ENCODE data around the gene LARP4B. TPM values are rescaled to one million over a fixed set of nuclear protein-coding genes. Genes with fewer than 3 reads are reported as not detected.

LARP4B gene
- total RNA-seq, 1 experiment from 2014 or later: 122 TPM

GRCh38 chr10:974785-975074 lies 43.2 kb upstream of the LARP4B start (continued):
- TF ChIP-seq, protein P1, sequence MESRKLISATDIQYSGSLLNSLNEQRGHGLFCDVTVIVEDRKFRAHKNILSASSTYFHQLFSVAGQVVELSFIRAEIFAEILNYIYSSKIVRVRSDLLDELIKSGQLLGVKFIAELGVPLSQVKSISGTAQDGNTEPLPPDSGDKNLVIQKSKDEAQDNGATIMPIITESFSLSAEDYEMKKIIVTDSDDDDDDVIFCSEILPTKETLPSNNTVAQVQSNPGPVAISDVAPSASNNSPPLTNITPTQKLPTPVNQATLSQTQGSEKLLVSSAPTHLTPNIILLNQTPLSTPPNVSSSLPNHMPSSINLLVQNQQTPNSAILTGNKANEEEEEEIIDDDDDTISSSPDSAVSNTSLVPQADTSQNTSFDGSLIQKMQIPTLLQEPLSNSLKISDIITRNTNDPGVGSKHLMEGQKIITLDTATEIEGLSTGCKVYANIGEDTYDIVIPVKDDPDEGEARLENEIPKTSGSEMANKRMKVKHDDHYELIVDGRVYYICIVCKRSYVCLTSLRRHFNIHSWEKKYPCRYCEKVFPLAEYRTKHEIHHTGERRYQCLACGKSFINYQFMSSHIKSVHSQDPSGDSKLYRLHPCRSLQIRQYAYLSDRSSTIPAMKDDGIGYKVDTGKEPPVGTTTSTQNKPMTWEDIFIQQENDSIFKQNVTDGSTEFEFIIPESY (IDR thresholded peaks at IDR 0.05; ENCODE audit: extremely low read depth, insufficient replicate concordance, low read length): no peak
- no peak for TF ChIP-seq SIN3A (IDR thresholded peaks at IDR 0.05; ENCODE audit: low read depth)
- TF ChIP-seq SP1 (IDR thresholded peaks at IDR 0.05; ENCODE audit: low read depth): no peak
- TF ChIP-seq EGR1 (IDR thresholded peaks at IDR 0.05; ENCODE audit: low read depth): no peak
- TF ChIP-seq POLR2AphosphoS5 (IDR thresholded peaks at IDR 0.05; ENCODE audit: low read depth, low read length): no peak
- TF ChIP-seq ZFX (IDR thresholded peaks at IDR 0.05): no peak
- no peak for TF ChIP-seq EZH2phosphoT487 (IDR thresholded peaks at IDR 0.05; ENCODE audit: borderline replicate concordance)

DNA sequence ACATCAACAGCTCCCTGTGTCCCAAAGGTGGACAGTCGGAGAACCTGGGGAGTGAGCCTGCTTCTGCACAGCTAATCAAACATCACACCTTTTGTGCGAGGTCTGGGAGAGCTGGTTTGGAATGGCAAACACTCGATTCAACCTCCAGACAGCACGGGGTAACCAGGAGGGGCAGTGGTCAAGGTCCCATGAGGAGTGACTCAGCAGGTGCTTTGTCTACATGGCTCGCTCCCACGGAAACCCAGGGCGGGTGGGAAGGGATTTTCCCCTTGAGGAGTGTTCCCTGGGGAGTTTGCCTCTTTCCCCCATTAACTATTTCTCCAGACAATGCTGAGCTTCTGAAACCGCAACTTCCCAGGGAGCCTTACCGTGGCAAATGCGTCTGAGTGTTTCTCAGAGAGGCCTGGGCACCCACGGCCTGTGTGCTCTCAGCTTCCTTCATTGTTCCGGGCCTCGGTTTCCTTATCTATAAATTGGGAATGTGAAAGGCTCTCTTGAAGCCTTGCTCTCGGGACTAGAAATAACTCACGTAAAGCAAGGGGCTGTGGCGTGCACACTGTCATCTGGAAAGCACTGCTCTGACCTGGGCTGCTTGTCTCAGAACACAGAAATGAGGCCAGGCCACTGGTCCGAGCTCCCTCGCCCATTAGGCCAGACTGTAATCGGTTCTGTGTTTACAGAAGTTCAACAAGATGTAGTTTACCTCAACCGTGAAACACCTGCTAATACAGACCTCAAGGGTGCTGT lies 42.7 kb upstream of the LARP4B start:
- no peak overlapping the region for H2AFZ ChIP-seq (ENCODE audit: low read depth, low read length, poor library complexity, severe bottlenecking)
- ATAC-seq: no peak

More for the DNA sequence above, 42.7 kb upstream of the LARP4B start:
- CTCF ChIA-PET: no interaction called here
- RAD21 ChIA-PET (ENCODE audit: low non-redundant PET in 1 of 2, low total read pairs in 2 of 2, uncharacterized antibody in 2 of 2, unreplicated experiment in 2 of 2): no interaction called here
- intact Hi-C loops (cut with micrococcal nuclease): no loop called here
- H3K9me3 ChIP-seq (ENCODE audit: control insufficient read depth in 1 of 2, insufficient read depth in 1 of 2, low read depth in 1 of 2, low read length in 2 of 2): peaks cover 6 to 7% of the 10 kb centered on the region in 2 experiments; a peak in 2 of 4 replicates
- no peaks in the 10 kb centered on the region for H4K20me1 ChIP-seq (ENCODE audit: insufficient read depth)
- H3K9ac ChIP-seq (ENCODE audit: low read length): no peak overlapping the region
- H3K9me2 ChIP-seq (ENCODE audit: insufficient read depth): no peaks in the 10 kb centered on the region
- no peak for DNase-seq (ENCODE audit: low read depth, low spot score)
- TF ChIP-seq, protein P2, sequence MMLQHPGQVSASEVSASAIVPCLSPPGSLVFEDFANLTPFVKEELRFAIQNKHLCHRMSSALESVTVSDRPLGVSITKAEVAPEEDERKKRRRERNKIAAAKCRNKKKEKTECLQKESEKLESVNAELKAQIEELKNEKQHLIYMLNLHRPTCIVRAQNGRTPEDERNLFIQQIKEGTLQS (IDR thresholded peaks at IDR 0.05): no peak
- TF ChIP-seq EZH2 (IDR thresholded peaks at IDR 0.05) (no peak), ZNF274 (IDR thresholded peaks at IDR 0.05; ENCODE audit: low read depth, low read length) (no peak), TCF7L2 (IDR thresholded peaks at IDR 0.05; ENCODE audit: borderline replicate concordance, extremely low read depth, insufficient read depth, insufficient read length) (no peak), EGR1 (IDR thresholded peaks at IDR 0.05; ENCODE audit: low read depth) (no peak), POLR2A (IDR thresholded peaks at IDR 0.05; ENCODE audit: borderline replicate concordance, extremely low read depth, insufficient read depth, insufficient read length) (no peak), YY1 (IDR thresholded peaks at IDR 0.05; ENCODE audit: extremely low read depth, insufficient replicate concordance, low read depth, low read length) (no peak), EZH2phosphoT487 (IDR thresholded peaks at IDR 0.05; ENCODE audit: borderline replicate concordance) (no peak), SRF (IDR thresholded peaks at IDR 0.05; ENCODE audit: low read depth) (no peak), CEBPB (IDR thresholded peaks at IDR 0.05; ENCODE audit: low read depth) (no peak), FOSL1 (IDR thresholded peaks at IDR 0.05; ENCODE audit: low read depth) (no peak), ELF1 (IDR thresholded peaks at IDR 0.05; ENCODE audit: borderline replicate concordance, low read depth) (no peak)
- TF ChIP-seq, protein P1 (IDR thresholded peaks at IDR 0.05; ENCODE audit: extremely low read depth, insufficient replicate concordance, low read length): no peak
- H3K36me3 ChIP-seq (ENCODE audit: control insufficient read depth in 1 of 2, insufficient read depth in 2 of 2, low read length in 2 of 2): no peaks in the 10 kb centered on the region; a peak in 1 of 4 replicates
- no peak overlapping the region for H3K27ac ChIP-seq (ENCODE audit: low read depth, low read length)
- POLR2A ChIA-PET: no interaction called here
- H3K4me1 ChIP-seq (ENCODE audit: control insufficient read depth in 1 of 2, insufficient read depth in 2 of 2, low read length in 2 of 2): no peaks in the 10 kb centered on the region
- H3K4me3 ChIP-seq (replicated peaks in 1 of 2; ENCODE audit: low read depth in 1 of 2, low read length in 2 of 2): no peak overlapping the region
- H3K4me2 ChIP-seq (ENCODE audit: low read length): no peak overlapping the region
- H3K27me3 ChIP-seq (ENCODE audit: insufficient read depth, low read length): no peaks in the 10 kb centered on the region; the same call in 1 of the 2 replicates
- no peaks in the 10 kb centered on the region for H3K79me2 ChIP-seq (ENCODE audit: insufficient read depth, low read length)
- no TSS peak for BruUV-seq (replicated peaks)

Measured in HCT116 (cell line).